GM18498 (cell line): ENCODE results near the gene ZMIZ1.
A peak's percentile ranks its signal among the peaks of the same experiment; 100 is the strongest.

Experiments
- ATAC-seq: cut with Tn5 transposase; IDR thresholded peaks from one replicate; pipeline ENCODE4 v1.9.1; 2021; ENCODE audit warnings: mild to moderate bottlenecking, moderate library complexity; ENCODE audit not compliant: unreplicated experiment

Gene ZMIZ1

GRCh38 chr10:79063661-79064492 lies 4.9 kb upstream of the ZMIZ1 start:
- no peak for ATAC-seq

- no peak for ATAC-seq
These were observed 3.6 kb upstream of the ZMIZ1 start for GRCh38 chr10:79065091-79065551.

- no peak for ATAC-seq
These were observed 2.9 kb upstream of the ZMIZ1 start for GRCh38 chr10:79065853-79066252.

GRCh38 chr10:79066411-79067240 lies 2.1 kb upstream of the ZMIZ1 start:
- ATAC-seq: no peak

- ATAC-seq: peak; percentile 24
These were observed 1.2 kb upstream of the ZMIZ1 start for GRCh38 chr10:79067241-79068202.

- no peak for ATAC-seq
These were observed 584 bp upstream of the ZMIZ1 start for GRCh38 chr10:79068203-79068561.

GRCh38 chr10:79069325-79070080 lies 737 bp downstream of the ZMIZ1 start:
- ATAC-seq: peak; percentile 25

GRCh38 chr10:79070081-79070605 lies 1.4 kb downstream of the ZMIZ1 start:
- no peak for ATAC-seq

GRCh38 chr10:79070606-79071395 lies 2.0 kb downstream of the ZMIZ1 start:
- no peak for ATAC-seq

GRCh38 chr10:79071396-79071923 lies 2.7 kb downstream of the ZMIZ1 start:
- no peak for ATAC-seq

- no peak for ATAC-seq
These were observed 3.3 kb downstream of the ZMIZ1 start for GRCh38 chr10:79072041-79072441.

GRCh38 chr10:79072994-79073645 lies 4.4 kb downstream of the ZMIZ1 start:
- ATAC-seq: no peak

- no peak for ATAC-seq
These were observed 5.1 kb downstream of the ZMIZ1 start for GRCh38 chr10:79073784-79074432.

GRCh38 chr10:79074732-79075131 lies 6.0 kb downstream of the ZMIZ1 start:
- no peak for ATAC-seq

GRCh38 chr10:79075418-79075817 lies 6.7 kb downstream of the ZMIZ1 start:
- ATAC-seq: no peak

- no peak for ATAC-seq
These were observed 8.9 kb downstream of the ZMIZ1 start for GRCh38 chr10:79077488-79078173.

GRCh38 chr10:79078367-79079053 lies 9.7 kb downstream of the ZMIZ1 start:
- no peak for ATAC-seq
